ENCODE measurements around the gene LY9. TPM values are rescaled to one million over a fixed set of nuclear protein-coding genes. Genes with fewer than 3 reads are reported as not detected.
A peak's percentile ranks its signal among the peaks of the same experiment; 100 is the strongest.

LY9 gene
- total RNA-seq, 1 experiment from 2014 or later, result not detected

DNA sequence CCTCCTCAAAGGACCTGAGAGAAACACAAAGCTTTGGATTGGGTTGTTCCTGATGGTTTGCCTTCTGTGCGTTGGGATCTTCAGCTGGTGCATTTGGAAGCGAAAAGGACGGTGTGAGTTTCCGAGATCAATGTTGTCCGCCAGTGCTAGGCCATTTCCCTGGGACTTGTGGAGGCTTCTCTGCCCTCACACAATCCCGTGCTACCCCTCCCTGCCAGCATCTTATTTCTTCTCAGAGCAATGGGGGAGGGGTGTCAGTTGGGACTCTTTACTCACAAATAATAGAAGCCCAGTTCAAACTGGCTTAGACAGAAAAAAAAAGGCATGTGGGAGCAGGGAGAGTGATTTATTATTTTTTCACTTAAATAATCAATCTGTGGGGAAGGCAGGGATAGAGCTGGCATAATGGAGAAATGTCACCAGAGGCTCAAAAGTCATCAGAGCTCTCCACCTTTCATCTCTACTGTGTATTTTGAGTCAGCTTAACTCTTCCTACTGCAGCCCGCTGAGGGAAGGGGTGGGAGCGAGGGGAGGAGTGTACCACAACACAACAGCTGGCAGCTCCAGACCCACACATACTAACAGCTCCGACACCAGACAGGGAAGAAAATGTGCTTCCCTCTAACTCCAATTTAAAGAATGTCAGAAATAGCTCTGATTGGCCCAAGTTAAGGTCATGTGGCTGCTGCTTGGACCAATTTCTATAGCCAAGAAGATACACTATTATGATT is 22.4 kb downstream of the LY9 start:
- H3K27ac Mint-ChIP-seq, result peak overlapping the region; percentile 9 to 95 (median 39); a peak in 5 of 7 replicates
- peaks cover 10 to 11% of the 10 kb centered on the region in 2 experiments for H3K4me1 Mint-ChIP-seq
- no peak overlapping the region for H2BK15ac ChIP-seq (ENCODE audit: low read depth, low read length)
- no peaks in the 10 kb centered on the region for H3K9me3 ChIP-seq (ENCODE audit: control insufficient read depth, low read depth, low read length)
- no peak overlapping the region for H3K23ac ChIP-seq (ENCODE audit: insufficient read length, low read depth, low read length)
- H2BK12ac ChIP-seq (ENCODE audit: insufficient read length, low read depth, low read length), result no peak overlapping the region
- no peaks in the 10 kb centered on the region for H4K20me1 ChIP-seq (ENCODE audit: control insufficient read depth, insufficient read depth, insufficient read length)
- H4K5ac ChIP-seq (ENCODE audit: insufficient read length, low read depth, low read length), result no peak overlapping the region
- H3K9me3 Mint-ChIP-seq, result no peaks in the 10 kb centered on the region; a peak in 1 of 5 replicates
- H2BK5ac ChIP-seq (ENCODE audit: insufficient read length, low read length), result no peak overlapping the region
- H4K8ac ChIP-seq (replicated peaks; ENCODE audit: insufficient read length, low read depth, low read length), result no peak overlapping the region
- no peaks in the 10 kb centered on the region for H3K27me3 ChIP-seq (ENCODE audit: insufficient read depth, low read length)
- H2AFZ ChIP-seq (ENCODE audit: low read length), result peak overlapping the region; percentile 46
- H3K56ac ChIP-seq (ENCODE audit: insufficient read length, low read depth, low read length), result no peak overlapping the region
- WGBS (ENCODE audit: extremely low coverage, insufficient read length, low lambda C conversion rate), result no CpG with 5 or more reads among the region's 9 CpGs
- no peak overlapping the region for H3K9ac ChIP-seq (ENCODE audit: extremely low read depth, insufficient read length, low read length)
- H2BK20ac ChIP-seq (ENCODE audit: low read depth, low read length, poor library complexity, severe bottlenecking), result no peak overlapping the region
- H3T11ph ChIP-seq (ENCODE audit: low read length), result no peak overlapping the region
- no peak overlapping the region for H2AK5ac ChIP-seq (ENCODE audit: insufficient read length, low read length)
- no peak overlapping the region for H3K18ac ChIP-seq (ENCODE audit: insufficient read length, low read depth, low read length)
- TF ChIP-seq, protein P1, sequence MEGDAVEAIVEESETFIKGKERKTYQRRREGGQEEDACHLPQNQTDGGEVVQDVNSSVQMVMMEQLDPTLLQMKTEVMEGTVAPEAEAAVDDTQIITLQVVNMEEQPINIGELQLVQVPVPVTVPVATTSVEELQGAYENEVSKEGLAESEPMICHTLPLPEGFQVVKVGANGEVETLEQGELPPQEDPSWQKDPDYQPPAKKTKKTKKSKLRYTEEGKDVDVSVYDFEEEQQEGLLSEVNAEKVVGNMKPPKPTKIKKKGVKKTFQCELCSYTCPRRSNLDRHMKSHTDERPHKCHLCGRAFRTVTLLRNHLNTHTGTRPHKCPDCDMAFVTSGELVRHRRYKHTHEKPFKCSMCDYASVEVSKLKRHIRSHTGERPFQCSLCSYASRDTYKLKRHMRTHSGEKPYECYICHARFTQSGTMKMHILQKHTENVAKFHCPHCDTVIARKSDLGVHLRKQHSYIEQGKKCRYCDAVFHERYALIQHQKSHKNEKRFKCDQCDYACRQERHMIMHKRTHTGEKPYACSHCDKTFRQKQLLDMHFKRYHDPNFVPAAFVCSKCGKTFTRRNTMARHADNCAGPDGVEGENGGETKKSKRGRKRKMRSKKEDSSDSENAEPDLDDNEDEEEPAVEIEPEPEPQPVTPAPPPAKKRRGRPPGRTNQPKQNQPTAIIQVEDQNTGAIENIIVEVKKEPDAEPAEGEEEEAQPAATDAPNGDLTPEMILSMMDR (conservative IDR thresholded peaks at IDR 0.05), result no peak
- no peaks in the 10 kb centered on the region for H3K23me2 ChIP-seq (ENCODE audit: insufficient read length, low read depth, low read length, poor library complexity, severe bottlenecking)
- no peak overlapping the region for H3K4ac ChIP-seq (ENCODE audit: low read depth, low read length)
- H2BK120ac ChIP-seq (ENCODE audit: low read depth, low read length, poor library complexity, severe bottlenecking), result no peak overlapping the region
- H3K36me3 Mint-ChIP-seq (ENCODE audit: insufficient read depth in 1 of 3, low read depth in 3 of 3), result no peaks in the 10 kb centered on the region
- H3K27me3 Mint-ChIP-seq (ENCODE audit: low read depth), result no peaks in the 10 kb centered on the region; the same call in none of the 2 replicates
- H3K79me1 ChIP-seq (ENCODE audit: insufficient read depth, low read depth, low read length, poor library complexity, severe bottlenecking), result no peaks in the 10 kb centered on the region
- H3K14ac ChIP-seq (ENCODE audit: insufficient read depth, low read length), result 0 out of 2 replicates have a peak overlapping the region, but pooled peaks have one; percentile 34
- no peaks in the 10 kb centered on the region for H3K79me2 ChIP-seq (ENCODE audit: insufficient read depth, low read length)
- H3K4me2 ChIP-seq (ENCODE audit: insufficient read depth, insufficient read length, low read length), result no peak overlapping the region
- H3K27ac ChIP-seq (ENCODE audit: insufficient read length, low read depth, low read length), result no peak overlapping the region
- no peak overlapping the region for H4K91ac ChIP-seq (ENCODE audit: insufficient read length, low read depth, low read length)
- no peak overlapping the region; a peak in 1 of 5 replicates for H3K4me3 Mint-ChIP-seq
- H3K4me1 ChIP-seq (ENCODE audit: insufficient read depth, low read length), result no peaks in the 10 kb centered on the region
- no peak for DNase-seq
